ENCODE measurements around the gene B4GALT2. TPM values are rescaled to one million over a fixed set of nuclear protein-coding genes. Genes with fewer than 3 reads are reported as not detected.

Gene B4GALT2
- total and polyA plus RNA-seq, 9 of the 15 experiments (the other 6 are each of a cell fraction or from before 2014, with no cell fraction given): 1.3 to 86.8 (median 43.8) TPM

DNA sequence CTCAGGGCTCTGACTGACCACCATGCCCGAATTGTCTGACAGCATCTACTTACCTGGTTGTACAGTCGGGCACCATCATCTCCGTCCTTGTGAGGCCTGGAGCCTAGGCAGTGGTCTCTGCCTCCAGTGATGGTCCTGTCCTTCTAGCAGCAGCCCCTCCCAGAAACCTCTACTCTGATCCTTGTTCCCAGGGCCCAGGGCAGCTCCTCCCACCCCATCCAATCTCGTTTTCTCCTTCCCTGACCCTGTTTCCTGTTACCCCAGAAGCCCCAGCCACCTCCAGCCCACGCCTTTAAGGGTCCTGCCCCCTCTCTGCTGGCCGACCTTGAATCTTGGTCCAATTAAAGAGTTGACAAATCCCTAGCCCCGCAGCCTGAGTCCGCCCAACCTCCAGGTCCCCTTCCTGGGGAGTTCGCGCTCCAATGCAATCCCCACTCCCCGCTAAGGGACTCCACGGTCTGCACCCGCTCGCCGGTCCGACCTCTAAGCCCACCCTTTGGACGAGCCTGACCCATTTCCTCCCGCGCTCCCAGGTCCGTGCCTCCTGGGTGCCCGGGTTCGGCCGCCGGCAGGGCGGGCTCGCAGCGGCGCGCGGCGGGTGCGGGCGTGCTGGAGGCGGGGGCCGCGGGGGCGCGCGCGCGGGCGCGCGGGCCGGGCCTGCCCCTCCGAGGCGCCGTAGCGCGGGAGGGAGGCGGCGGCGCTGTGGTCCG, at the start of gene B4GALT2 (continued):
- TF ChIP-seq TCF7 (IDR thresholded peaks at IDR 0.05; ENCODE audit: borderline replicate concordance) (no peak), ZNF175 (CRISPR knock-in tag; IDR thresholded peaks at IDR 0.05; ENCODE audit: low read depth) (no peak), ZNF143 (CRISPR knock-in tag; IDR thresholded peaks at IDR 0.05) (no peak), MEF2D (tag; conservative IDR thresholded peaks at IDR 0.05; ENCODE audit: low read depth) (no peak), PCBP2 (IDR thresholded peaks at IDR 0.05; ENCODE audit: low read depth, low read length, poor library complexity, severe bottlenecking) (no peak), GTF2F1 (IDR thresholded peaks at IDR 0.05; ENCODE audit: low read depth, low read length) (no peak), IFI16 (CRISPR knock-in tag; IDR thresholded peaks at IDR 0.05) (no peak), RBM14 (IDR thresholded peaks at IDR 0.05; ENCODE audit: borderline replicate concordance, insufficient read depth, low read depth, low read length) (no peak), ZNF217 (CRISPR knock-in tag; IDR thresholded peaks at IDR 0.05) (no peak), BDP1 (IDR thresholded peaks at IDR 0.05; ENCODE audit: insufficient read depth, insufficient read length) (no peak), SOX6 (IDR thresholded peaks at IDR 0.05) (no peak), SMARCE1 (IDR thresholded peaks at IDR 0.05) (no peak), ZBTB1 (CRISPR knock-in tag; IDR thresholded peaks at IDR 0.05; ENCODE audit: borderline replicate concordance, low read depth) (no peak), ZNF445 (CRISPR knock-in tag; IDR thresholded peaks at IDR 0.05; ENCODE audit: low read depth) (no peak), TAF1 (IDR thresholded peaks at IDR 0.05; ENCODE audit: control insufficient read depth, extremely low read depth, insufficient read depth, low read length, severe bottlenecking) (no peak)
- TF ChIP-seq, protein P1, sequence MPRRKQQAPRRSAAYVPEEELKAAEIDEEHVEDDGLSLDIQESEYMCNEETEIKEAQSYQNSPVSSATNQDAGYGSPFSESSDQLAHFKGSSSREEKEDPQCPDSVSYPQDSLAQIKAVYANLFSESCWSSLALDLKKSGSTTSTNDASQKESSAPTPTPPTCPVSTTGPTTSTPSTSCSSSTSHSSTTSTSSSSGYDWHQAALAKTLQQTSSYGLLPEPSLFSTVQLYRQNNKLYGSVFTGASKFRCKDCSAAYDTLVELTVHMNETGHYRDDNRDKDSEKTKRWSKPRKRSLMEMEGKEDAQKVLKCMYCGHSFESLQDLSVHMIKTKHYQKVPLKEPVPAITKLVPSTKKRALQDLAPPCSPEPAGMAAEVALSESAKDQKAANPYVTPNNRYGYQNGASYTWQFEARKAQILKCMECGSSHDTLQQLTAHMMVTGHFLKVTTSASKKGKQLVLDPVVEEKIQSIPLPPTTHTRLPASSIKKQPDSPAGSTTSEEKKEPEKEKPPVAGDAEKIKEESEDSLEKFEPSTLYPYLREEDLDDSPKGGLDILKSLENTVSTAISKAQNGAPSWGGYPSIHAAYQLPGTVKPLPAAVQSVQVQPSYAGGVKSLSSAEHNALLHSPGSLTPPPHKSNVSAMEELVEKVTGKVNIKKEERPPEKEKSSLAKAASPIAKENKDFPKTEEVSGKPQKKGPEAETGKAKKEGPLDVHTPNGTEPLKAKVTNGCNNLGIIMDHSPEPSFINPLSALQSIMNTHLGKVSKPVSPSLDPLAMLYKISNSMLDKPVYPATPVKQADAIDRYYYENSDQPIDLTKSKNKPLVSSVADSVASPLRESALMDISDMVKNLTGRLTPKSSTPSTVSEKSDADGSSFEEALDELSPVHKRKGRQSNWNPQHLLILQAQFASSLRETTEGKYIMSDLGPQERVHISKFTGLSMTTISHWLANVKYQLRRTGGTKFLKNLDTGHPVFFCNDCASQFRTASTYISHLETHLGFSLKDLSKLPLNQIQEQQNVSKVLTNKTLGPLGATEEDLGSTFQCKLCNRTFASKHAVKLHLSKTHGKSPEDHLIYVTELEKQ (CRISPR knock-in tag; IDR thresholded peaks at IDR 0.05): no peak
- TF ChIP-seq, protein P2, sequence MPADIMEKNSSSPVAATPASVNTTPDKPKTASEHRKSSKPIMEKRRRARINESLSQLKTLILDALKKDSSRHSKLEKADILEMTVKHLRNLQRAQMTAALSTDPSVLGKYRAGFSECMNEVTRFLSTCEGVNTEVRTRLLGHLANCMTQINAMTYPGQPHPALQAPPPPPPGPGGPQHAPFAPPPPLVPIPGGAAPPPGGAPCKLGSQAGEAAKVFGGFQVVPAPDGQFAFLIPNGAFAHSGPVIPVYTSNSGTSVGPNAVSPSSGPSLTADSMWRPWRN (IDR thresholded peaks at IDR 0.05; ENCODE audit: low read depth): no peak
- TF ChIP-seq, protein P3, sequence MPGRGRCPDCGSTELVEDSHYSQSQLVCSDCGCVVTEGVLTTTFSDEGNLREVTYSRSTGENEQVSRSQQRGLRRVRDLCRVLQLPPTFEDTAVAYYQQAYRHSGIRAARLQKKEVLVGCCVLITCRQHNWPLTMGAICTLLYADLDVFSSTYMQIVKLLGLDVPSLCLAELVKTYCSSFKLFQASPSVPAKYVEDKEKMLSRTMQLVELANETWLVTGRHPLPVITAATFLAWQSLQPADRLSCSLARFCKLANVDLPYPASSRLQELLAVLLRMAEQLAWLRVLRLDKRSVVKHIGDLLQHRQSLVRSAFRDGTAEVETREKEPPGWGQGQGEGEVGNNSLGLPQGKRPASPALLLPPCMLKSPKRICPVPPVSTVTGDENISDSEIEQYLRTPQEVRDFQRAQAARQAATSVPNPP (IDR thresholded peaks at IDR 0.05; ENCODE audit: borderline replicate concordance, insufficient read depth, insufficient read length): no peak
- TF ChIP-seq, protein P4, sequence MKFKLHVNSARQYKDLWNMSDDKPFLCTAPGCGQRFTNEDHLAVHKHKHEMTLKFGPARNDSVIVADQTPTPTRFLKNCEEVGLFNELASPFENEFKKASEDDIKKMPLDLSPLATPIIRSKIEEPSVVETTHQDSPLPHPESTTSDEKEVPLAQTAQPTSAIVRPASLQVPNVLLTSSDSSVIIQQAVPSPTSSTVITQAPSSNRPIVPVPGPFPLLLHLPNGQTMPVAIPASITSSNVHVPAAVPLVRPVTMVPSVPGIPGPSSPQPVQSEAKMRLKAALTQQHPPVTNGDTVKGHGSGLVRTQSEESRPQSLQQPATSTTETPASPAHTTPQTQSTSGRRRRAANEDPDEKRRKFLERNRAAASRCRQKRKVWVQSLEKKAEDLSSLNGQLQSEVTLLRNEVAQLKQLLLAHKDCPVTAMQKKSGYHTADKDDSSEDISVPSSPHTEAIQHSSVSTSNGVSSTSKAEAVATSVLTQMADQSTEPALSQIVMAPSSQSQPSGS (CRISPR knock-in tag; IDR thresholded peaks at IDR 0.05): no peak
- TF ChIP-seq, protein P5, sequence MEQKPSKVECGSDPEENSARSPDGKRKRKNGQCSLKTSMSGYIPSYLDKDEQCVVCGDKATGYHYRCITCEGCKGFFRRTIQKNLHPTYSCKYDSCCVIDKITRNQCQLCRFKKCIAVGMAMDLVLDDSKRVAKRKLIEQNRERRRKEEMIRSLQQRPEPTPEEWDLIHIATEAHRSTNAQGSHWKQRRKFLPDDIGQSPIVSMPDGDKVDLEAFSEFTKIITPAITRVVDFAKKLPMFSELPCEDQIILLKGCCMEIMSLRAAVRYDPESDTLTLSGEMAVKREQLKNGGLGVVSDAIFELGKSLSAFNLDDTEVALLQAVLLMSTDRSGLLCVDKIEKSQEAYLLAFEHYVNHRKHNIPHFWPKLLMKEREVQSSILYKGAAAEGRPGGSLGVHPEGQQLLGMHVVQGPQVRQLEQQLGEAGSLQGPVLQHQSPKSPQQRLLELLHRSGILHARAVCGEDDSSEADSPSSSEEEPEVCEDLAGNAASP (IDR thresholded peaks at IDR 0.05): no peak

Measured in K562 (cell line).